NCI-H510A treated with DMSO at 0.1 percent for 48 hours (cell line): ENCODE measurements around the gene LCP2.
"Not testable (repeated sequence)": the region's sequence is repeated elsewhere in the genome, so short reads cannot be mapped to it uniquely, and the experiment has no call there.

Experiments
- DNase-seq: peaks from one replicate; lab custom pipeline; 2025; lab: John Stamatoyannopoulos, UW

Gene LCP2

DNA sequence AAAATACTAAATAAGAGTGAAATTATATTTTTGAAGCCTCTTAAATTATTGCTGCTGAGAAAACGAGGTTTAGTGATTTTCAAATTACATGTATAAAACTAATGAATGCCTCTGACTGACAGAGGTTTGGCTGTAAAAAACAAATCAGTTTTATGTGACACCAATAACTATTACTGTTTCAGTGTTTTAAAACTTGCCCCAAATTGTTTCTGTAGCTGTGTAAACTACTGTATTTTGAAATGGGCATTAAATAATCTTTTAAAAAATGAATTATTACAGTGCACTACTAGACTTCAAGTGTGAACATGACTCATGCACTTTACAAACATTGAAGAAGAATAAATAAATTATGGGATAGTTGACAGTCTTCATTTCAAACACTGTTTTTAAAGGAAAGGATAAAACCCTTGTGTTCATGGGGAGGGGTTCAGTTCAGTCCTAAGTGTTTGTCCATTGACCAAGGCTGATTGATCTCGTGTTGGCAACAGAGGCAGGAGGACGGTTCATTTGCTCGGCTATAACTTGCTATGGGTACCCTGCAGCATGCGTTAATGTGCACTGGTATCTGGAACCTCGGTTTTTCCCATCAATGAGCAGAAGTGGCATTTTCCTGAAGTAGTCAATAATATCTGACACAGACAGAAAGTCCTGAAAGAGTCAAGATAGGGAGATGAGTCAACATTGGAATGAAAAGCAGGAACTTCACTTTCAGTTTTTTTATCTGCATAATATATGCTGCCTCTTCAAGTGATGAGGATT lies 49.2 kb downstream of the LCP2 start:
- DNase-seq, result peak; percentile 3

DNA sequence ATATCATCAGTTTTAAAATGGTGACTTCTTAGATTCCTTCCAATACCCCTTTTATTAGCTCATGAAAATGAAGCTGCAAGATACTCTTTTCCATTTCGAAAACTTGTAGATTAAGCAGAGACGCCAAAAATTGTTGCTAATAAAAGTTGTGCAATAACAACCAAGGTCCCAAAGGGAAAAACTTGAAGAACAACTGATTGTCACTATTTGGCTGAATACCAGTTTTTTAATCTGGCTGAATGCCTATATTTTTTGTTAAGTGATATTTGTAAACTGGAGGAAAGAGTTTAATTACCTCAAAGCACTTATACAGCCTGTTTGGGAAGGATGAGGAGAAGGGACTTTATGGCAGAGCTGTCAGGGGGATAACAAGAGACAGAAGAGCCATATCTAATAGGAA lies 50.2 kb downstream of the LCP2 start:
- no peak for DNase-seq

GRCh38 chr5:170246126-170246870 lies 51.3 kb downstream of the LCP2 start:
- DNase-seq, result no peak

- DNase-seq, result not testable (repeated sequence)
Observed at GRCh38 chr5:170245436-170245835, 52.1 kb downstream of the LCP2 start.

DNA sequence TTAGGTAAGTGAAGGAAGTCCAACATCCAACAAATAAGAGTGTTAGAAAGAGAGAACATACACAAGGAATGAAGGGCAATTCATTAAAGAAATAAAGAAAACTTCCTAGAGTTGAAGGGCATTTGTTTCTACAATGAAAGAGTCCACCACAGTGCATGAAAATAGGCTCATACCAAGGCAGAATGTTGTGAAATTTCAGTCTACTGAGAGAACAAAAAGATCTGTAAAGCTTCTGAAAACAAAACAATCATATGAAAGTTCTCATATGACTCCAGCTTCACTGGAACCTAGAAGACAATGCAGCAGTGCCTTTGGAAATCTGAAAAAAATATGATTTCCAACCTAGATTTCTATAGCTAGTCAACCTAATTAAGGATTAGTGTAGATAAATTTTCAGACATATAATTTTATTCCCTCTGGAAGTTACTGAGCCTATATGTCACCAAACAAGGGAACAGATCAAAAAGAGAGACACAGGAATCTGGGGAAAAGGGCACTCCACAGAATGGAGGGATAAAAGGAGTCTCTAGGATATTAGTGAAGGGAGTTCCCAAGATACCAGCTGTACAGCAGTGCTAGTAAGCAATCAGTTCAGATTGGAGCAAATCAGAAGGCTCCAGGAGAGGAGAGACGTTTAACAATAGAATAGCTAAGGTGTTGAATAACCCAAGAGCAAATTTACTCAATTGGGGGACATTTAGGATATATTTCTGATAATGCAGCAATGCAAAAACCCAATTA lies 59.0 kb downstream of the LCP2 start:
- no peak for DNase-seq

DNA sequence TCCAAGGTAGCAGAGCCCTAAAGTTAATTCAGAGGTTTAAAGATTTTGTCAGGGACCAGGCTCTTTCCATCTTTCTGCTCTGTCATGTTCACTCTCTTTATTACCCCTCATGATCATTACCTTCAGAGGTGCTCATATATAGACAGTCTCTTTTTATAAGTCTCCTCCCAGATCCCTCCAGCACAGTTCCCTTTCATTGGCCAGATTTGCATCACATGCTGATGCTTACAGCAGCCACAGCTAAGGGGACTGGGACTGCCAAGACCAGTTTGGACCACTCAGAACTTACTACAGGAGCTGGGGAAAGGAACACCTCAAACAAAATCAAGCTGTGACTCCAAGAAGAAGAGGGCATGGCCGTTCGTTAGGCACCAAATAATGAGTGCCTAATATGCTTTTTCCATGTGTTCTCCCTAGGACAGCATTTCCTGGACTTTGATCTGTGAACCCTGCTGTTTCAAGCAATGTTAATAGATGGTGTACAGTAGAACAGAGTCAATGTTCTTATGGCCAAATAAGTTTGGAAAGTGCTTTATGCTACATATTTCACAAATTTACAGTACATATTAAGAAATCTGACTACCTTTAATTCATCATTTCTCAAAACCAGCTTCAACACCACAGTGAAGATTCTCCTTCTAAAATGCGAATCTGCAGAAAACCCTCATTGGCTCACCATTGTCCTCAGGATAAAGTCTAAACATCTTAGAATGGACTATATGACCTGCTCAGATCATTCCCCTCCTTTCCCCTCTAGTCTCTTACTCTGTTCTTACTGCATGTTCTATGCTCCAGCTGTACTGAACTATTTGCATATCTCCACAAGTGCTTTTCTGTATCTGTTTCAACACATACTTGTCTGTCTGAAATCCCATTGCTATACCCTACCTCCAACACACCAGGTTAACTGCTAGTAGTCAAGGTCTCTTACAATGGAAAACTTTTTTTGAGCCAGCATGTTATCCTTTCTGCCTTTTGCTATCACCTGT lies 61.4 kb downstream of the LCP2 start:
- DNase-seq, result no peak

DNA sequence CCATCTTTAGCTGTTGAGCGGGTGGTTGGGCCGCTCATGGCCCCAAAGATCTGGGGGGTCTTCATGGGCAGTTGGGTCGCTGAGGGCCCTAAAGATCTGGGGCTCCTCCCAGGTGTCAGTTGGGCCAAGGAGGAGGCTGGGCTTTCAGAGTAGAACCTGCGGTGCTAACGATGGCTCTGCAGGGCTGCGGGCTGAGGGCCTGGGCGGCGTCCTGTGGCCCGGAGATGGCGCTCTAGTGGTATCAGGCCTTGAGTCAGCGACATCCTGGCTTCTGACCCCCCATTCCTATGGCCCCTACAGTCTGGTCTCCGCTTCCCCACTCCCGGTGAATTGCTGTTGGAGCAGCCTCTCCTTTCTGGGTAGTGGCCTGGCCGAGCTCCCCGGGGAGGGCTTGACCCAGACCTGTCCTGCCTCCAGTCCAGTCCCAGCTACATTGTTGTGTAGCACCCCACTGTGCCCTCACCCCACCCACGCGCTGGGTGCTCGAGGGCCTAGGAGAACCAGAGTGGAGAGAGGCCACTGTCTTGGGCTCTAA lies 64.2 kb downstream of the LCP2 start:
- no peak for DNase-seq

DNA sequence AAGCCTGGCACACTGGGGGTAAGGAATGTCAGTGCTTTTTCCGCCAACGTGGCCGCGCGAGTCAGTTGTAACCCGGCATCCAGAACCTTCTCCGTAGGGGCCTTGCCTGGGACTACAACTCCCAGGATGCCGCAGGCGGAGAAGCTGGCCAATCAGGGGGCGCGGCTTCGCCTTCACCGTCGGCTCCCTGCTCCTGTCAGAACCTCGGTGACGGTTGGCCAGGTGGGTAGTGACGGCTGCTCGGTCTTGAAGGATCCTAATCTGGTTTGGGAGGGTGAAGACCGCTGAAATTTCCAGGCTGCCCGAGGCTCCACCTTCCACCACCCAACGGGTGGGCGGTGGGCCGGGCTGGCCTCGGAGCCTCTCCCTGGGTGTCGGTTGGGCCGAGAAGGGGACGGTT lies 64.8 kb downstream of the LCP2 start, which contains the start of gene C5orf58:
Gene C5orf58, plus strand, starts transcription at position 200 of the 400 bp plus-strand sequence. CDS start 1,992 bp downstream, outside the sequence.
- DNase-seq, result no peak

GRCh38 chr5:170228762-170229435 lies 68.7 kb downstream of the LCP2 start:
- DNase-seq, result no peak

DNA sequence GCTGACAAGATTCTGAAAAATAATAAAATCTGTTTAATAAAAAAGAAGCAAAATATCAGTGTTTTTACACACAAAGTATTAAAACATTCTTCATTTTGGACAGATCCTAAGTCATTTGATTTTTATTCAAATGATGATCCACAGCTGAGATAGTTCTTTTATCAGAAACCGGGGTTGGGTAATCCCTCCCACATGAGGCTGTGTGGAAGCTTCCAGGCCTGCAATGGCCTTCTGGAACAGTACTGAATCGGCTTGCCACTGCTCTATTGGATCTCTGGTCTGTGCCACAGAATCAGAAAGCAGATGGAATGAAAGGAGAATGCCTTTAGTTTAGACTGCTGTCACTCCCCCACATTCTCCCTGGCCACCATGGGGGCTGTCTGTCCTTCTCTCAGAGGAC lies 70.9 kb downstream of the LCP2 start:
- no peak for DNase-seq

- DNase-seq, result no peak
Observed at GRCh38 chr5:170226129-170226615, 71.4 kb downstream of the LCP2 start.

- DNase-seq, result peak; percentile 26
Observed at GRCh38 chr5:170225326-170226128, 72.0 kb downstream of the LCP2 start.

GRCh38 chr5:170223906-170224305 lies 73.7 kb downstream of the LCP2 start:
- DNase-seq, result no peak

DNA sequence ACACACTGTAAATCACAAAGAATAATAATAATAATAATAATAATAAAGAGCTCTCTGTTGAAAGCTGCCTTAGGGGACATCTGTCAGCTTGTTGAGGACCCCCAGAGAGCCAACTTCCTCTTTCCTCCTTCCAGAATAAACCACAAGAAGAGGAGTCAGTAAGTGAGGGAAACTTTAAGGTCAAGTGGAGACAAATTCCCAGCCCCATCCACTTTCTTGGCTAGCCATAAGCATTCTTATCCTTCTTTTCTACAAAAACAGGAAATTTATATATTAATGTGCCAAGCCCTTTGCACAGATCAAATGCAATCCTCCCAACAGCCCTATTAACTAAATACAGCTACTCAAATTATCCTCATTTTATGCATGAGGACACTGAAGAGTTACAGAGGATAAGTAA lies 74.2 kb downstream of the LCP2 start:
- DNase-seq, result no peak

- DNase-seq, result no peak
Observed at GRCh38 chr5:170221327-170221741, 76.2 kb downstream of the LCP2 start.

- DNase-seq, result no peak
Observed at GRCh38 chr5:170220191-170220590, 77.4 kb downstream of the LCP2 start.

DNA sequence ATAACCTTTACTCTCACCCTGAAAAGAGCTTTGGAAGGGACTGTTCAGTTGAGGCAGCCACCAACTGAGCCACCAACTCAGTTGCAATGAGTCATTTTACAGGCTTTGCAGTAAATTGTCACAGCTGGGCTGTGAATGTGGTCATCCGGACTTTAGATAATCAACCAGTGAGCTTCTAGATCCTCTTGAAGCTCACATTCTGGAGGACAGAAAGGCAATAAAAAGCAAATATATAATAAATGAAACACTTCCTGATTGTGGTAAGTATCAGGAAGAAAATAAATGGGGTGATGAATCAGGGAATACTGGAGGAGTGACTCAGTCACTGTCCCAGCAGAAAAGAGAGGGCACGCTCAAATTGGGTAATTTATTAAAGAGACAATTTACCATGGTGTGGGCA lies 78.0 kb downstream of the LCP2 start:
- no peak for DNase-seq

DNA sequence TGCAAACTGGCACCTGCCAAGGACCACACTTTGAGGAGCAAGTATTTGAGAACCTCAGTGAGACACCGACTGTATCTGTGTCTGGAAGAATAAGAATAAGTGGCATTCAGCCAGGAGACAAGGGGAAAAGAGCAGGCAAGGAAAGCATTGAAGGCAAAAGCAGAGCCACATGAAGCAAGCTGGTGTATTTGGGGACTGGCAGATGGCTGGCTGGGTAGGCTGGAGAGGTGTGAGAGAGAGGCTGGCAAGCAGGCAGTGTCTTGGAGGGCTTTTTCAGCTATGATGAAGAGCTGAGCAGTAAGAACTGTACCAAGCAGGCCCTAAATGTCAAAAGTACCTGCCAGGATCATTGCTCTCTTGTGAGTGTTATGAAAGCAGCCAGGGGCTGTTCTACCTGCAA lies 78.9 kb downstream of the LCP2 start:
- DNase-seq, result no peak

- DNase-seq, result no peak
Observed at GRCh38 chr5:170217831-170218230, 79.7 kb downstream of the LCP2 start.
